RPMI7951 (cell line): ENCODE measurements around the gene TBC1D14. TPM values are rescaled to one million over a fixed set of nuclear protein-coding genes. Genes with fewer than 3 reads are reported as not detected.

Source experiments
- DNase-seq: peaks from one replicate; pipeline ENCODE4 v3.0.0-alpha.2; 2012; ENCODE audit warnings: low read depth
- total RNA-seq: library from RNA; depleted of rRNA; stranded (reverse); fragments of >200 nt; shearing (Covaris generic); gene quantifications from 2 replicates; pipeline ENCODE4 v1.2.3, GENCODE V29; 2014

The TBC1D14 gene
- total RNA-seq, 1 experiment from 2014 or later = 23.3 TPM

DNA sequence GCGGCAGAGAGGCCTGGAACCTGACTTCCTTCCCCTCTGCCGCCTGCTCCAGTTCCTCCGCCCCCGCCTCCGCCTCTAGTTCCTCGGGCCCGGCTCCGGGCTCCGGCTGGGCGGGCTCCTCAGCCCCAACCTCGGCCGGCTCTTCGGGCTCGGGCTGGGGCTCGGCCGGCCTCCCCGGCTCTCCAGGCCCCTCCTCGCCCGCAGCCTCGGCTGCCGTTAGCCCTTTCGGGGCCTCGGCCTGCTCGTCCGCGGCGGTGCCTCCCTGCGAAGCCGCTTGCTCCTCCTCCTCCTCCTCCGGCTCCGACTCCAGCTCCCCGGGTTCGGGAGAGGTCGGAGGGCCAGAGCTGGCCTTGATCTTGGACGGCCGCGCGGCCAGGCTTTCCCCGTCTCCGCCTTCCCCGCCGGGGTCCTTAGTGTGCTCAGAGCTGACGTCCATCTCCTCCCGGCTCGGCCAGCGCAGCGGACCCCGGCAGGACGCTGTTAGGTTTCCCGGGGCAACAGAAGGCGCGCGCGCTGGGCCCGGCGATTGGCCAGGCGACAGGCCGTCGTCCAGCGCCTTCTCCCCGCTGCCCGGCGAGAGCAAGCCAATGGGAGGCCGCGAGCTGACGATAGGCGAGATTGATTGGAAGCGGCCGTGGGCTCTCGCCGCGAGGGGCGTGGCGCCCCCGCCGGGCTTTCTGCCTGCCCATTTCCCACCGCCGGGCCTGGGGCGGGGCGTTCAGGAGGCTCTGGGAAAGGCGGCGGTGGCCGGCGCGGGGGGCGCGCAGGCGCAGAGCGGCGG, 133.1 kb downstream of the TBC1D14 start:
- peak; percentile 96 for DNase-seq

DNA sequence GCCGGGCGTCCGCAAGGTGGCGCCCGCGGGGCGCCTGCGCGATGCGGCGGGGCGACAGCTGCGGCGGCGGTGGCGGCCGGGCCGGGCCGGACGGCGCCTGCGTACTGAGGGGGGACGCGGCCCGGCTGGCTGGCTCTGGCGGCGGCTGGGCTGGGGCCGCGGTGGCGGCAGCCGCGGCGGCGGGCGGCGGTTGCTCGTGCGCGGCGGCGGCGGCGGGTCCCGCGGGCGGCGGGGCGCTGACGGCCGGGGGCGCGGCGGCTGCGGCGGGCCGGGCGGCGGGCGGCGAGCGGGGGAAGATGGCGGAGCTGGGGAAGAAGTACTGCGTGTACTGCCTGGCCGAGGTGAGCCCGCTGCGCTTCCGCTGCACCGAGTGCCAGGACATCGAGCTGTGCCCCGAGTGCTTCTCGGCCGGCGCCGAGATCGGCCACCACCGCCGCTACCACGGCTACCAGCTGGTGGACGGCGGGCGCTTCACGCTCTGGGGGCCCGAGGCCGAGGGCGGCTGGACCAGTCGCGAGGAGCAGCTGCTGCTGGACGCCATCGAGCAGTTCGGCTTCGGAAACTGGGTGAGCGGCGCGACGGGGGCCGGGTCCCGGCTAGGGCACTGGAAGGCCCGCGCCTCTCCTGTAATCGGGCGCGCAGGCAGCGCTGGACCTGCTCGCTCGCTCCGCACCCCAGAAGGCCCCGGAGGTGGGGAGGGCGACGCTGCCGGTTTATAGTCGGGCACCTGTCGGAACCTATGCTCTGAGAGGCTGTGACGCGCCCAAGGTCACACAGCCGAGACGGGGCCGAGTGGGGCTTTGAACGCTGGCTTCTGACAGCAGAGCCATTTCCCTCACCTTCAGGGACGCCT, 133.9 kb downstream of the TBC1D14 start, which contains the start of gene TADA2B:
TADA2B (plus strand) TSS at position 89 of the 853 bp plus-strand sequence; CDS start at position 297, 208 bp downstream.
- DNase-seq = peak; percentile 37

DNA sequence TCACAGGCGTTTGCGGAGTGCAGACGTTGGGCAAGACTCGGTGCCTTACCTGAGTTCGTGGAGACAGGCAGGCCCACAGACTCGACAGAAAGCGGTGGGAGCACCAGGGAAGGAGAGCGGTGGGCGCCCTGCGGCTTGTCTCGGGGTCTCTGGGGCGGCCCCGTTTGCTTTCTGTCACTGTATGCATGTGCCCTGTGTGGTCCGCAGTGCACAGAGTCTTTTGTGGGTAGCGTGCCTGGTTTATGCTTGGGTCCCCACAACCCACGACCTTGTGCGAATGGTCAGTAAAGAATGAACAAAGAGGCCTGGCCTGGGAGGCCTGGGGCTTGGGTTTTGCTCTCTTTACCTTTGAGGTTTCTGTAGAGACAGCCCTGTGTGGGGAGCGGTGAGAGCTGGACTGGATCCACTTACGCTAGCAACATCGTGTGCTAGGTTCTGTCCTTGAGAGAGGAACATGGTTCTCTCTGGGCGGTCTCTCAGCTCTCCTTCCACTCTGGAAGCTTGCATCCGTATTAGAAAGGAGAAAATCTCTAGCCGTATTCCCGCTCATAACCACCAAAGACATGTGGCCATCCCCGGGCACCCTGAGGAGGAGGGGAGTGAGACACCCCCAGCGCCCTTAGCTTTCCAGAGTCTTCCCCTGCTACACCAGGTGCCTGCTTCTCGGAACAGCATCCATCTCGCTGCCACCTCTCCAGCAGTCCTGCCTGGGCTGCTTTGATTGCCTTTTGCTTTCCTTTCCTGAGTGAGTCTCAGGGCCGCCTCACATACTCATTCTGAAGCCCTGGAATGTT, 134.7 kb downstream of the TBC1D14 start:
- DNase-seq = no peak

DNA sequence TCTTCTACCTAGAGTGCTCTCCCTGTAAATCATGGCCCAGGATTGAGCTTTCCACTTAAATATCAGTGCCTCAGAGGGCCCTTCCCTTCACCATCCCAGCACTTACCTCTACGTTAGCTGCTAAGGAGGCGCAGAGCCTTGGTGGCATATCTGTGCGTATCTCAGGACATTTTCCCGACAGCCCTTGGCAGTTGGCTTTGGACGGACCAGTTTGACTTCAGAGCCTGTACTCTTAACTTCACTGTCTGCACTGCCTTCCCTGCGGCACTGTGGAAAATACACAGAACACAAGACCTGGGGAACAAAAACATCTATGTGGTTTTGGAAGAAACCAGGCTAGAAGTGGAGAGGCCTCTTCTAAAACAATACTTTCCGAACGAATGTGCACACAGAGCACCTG, 135.9 kb downstream of the TBC1D14 start:
- DNase-seq = no peak

DNA sequence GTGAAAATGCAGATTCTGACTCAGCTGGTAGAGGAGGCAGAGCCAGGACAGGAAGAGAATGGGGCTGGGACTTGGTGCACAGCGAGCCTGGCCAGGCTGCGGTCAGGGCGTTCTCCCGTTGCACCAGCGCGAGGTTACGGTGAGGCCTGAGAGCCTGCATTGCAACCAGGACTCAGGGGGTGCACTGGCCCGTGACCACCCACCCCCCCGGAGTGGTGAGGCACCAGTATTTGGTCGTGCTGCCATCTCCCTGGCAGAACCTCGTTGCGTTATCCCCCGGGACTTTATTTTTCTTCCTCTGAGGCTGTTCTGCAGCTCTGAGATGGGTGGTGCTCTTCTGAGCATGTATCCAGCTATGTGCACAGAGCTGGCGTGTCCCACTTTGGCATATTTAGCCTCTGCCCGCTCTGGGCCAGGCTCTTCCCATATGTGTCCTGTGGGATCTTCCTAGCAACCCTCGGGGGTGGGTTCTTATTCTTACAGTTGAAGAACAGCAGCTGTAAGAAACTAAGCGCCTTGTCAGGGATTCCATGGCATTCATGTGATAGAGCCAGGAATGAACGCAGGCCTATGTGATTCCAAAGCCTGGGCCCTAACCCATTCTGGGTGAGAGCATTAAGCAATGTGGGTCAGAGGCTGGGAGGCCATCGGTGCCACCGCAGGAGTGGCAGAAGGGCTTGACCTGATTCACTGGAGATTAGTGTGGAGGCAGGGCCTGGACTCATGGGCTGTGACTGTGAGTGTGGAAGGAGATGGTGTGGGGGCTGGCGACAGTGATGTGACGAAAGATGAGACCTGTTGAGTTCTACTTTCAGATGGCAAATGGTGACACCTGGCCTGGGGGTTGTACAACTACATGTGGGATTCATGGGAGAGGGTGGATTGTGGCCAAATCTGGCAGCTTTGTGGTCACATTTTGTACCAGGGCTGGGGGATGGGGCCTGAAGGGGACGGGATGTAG, 136.6 kb downstream of the TBC1D14 start:
- DNase-seq = no peak

DNA sequence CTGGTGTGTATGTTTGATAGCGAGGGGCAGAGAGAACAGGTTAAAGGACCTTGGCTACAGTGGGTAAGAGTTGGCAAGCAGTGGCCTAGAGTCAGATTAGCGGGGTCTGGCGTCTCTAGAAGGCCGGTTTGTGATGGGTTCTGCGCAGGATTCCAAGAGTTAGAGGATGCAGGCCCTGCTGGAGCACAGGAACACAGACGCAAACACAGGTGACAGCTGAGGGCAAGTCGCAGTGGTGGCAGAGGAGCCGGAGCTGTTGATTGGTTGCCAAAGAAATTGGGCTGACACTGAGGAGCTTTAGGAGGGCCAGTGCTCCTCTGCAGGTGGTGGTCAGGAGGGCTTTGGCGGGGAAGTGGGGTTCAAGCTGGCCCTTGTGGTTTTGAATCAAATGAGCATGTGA, 137.3 kb downstream of the TBC1D14 start:
- no peak for DNase-seq

DNA sequence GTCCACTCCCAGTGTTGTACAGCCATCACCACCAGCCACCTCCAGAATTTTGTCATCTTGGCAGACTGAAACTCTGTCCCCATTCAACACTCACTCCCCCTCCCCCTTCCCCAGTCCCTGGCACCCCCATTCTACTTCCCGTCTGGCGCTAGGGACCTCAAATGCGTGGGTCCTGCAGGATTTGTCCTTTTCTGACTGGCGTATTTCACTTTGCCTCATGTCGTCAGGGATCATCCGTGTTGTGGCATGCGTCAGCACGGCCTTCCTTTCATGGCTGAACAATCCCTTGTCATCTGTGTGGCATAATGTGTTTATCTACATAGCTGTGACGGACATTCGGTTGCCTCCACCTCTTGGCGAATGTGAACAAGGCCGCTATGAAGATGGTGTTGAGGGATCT, 139.0 kb downstream of the TBC1D14 start:
- DNase-seq = no peak

DNA sequence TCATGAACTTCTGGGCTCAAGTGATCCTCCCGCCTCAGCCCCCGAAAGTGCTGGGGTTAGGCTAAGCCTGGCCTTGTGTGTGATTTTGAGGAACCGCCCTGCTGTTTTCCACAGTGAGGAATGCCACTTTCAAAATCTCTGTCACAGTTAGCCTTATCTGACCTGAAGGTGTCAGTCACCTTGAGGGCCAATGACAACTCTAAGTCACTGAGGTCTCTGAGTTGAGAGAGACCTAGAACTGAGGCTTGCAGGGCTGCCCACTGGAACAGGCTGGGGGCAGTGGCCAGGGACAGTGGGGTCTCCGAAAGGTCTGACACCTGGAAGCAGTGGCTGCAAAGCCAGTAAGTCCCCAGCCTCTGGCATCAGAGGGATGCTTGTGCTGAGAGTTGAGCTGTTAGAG, 139.7 kb downstream of the TBC1D14 start:
- no peak for DNase-seq

DNA sequence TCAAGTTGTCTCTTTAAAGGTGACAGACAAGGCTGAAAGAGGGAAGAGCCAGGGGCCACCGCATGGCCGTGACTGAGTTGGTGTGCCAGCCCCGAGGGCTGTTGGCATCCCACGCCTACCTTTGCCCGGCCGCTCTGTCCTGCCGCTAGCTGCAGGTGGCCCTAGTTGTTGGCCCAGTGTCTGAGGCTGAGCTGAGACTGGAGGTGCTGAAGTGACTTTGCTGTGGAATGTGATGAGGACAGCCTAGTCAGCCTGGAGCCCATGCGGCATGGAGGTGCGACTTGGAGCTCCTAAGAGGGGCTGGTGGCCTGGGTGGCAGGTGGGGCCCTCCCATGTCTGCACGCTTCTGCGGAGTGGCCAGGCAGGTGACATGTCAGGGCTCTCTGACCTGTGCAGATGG, 140.1 kb downstream of the TBC1D14 start:
- no peak for DNase-seq

DNA sequence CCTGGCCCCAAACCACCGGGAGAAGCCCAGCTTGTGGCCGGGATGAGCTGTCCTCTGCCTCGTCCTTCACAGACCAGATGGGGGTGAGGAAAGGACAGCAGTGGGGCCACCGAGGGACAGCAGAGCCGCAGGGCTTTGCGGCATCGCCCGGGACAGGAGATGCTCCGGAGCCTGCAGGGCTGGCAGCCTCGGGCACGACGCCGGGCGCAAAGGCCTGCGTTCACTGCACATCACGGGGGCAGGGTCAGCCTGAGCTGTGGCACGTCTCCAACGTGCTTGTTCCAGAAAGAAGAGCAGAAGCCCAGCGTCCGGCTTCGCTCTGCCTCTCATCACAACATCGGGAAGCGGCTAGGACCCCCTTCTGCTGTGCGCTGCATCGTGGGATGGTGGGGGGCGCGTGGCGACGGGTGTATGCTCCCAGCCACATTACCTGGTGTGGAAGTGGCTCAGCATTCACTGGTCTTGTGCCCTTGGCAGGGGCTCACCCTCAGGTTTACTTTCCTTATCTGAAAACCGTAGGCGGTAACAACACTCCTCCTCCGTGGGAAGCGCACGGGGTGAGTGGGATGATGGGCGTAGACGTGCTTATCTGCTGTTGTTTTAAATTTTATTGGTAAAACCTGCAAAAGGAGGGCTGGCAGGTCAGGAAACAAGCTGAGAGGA, 141.0 kb downstream of the TBC1D14 start:
- DNase-seq = no peak

DNA sequence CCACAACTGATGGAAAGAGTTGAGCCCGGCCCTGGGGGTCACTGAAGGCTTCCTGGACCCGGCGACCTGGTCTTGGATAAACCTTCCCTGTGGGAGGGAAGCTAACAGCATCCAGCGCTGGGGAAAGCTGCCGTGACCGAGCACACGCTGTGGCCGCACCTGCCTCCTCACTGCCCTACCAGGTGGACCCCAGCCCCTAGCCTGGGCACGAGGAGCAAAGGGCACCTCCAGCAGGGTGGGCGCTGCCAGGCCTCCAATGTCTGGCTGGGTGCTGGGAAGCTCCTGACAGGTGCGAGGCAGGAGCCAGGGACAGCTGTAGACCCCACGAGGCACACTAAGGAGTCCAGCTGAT, 141.5 kb downstream of the TBC1D14 start:
- DNase-seq = no peak

DNA sequence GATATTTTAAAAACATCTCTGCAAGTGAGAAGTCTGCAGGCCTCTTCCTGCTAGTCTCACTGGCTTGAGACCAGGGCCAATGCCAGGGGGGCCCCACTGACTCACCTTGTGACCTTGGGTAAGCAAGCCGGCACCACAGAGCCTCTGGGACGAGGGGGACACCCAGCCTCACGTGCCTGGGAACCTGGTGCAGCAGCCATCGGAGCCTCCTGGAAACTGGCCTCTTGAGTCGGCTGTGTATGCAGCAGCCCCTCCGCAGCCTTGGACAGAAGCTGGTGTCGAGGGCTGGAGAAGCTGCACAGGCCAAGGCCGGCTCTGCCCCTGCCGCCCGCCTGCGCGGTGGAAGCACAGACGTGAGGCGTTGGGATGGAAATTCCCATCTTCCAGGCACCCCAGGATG, 142.3 kb downstream of the TBC1D14 start:
- no peak for DNase-seq

DNA sequence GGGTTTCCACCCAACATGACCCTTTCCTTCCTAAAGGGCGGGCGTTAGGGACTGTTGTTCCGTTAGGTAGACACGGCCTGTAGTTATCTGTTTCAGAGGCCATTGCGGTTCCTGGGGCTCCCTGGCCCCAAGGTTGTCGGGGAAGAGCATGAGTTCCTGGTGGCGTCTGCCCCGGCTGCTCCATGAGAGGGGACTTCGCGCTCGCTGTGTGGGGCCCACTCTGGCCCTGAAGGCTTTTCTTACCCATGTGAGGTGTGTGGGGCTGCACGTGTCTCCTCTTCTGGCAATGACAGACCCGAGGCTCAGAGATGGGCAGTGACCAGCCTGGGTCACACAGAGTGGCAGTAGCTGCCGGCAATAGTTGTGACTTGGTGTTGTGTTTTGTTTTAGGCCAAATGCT, 142.7 kb downstream of the TBC1D14 start:
- DNase-seq = no peak

DNA sequence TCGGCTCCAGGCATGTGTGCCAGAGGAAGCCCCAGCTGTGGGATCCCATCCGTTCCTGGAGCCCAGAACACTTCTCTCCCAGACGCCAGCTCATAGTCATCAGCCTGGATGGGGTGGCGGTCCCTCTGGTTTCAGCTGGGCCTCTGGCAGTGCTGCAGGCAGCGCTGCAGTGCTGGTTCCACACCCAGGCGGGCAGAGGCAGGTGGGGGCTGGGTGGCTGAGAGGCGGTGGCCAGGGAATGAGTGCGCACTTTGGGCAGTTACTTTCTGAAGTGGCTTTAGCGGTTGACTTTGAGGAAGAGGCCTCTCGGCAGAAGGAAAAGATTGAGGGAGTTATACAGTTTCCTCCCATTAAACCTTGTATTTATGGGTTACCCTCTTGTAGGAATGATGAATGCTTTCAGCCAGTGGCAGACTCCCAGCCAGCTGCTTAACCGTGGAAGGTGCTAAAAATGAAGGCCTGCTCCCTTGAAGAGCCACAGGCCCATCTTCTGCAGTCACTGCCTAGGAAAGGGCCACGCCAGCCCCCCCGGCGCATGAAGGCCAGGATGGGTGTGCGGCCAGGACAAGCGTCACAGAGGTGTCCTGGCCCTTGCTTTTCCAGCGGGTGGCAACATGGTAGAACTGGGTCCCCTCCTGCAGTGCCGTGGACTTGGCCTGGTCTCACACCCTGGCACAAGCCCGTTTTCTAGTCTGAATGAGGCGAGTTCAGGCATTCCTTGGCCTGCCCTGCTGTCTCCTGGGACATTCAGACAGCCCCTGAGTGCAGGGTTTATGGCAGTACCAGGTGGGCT, 143.5 kb downstream of the TBC1D14 start:
- DNase-seq = no peak

DNA sequence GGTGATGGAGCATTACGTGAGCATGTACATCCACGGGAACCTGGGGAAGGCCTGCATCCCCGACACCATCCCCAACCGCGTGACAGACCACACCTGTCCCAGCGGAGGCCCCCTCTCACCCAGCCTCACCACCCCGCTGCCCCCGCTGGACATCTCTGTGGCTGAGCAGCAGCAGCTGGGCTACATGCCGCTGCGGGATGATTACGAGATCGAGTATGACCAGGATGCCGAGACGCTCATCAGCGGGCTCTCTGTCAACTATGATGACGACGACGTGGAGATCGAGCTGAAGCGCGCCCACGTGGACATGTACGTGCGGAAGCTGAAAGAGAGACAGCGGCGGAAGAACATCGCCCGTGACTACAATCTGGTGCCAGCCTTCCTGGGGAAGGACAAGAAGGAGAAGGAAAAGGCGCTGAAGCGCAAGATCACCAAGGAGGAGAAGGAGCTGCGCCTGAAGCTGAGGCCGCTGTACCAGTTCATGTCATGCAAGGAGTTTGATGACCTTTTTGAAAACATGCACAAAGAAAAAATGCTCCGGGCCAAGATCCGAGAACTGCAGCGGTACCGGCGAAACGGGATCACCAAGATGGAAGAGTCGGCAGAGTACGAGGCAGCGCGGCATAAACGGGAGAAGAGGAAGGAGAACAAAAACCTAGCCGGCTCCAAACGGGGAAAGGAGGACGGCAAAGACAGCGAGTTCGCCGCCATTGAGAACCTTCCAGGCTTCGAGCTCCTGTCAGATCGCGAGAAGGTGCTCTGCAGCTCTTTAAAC, 144.7 kb downstream of the TBC1D14 start:
- no peak for DNase-seq

DNA sequence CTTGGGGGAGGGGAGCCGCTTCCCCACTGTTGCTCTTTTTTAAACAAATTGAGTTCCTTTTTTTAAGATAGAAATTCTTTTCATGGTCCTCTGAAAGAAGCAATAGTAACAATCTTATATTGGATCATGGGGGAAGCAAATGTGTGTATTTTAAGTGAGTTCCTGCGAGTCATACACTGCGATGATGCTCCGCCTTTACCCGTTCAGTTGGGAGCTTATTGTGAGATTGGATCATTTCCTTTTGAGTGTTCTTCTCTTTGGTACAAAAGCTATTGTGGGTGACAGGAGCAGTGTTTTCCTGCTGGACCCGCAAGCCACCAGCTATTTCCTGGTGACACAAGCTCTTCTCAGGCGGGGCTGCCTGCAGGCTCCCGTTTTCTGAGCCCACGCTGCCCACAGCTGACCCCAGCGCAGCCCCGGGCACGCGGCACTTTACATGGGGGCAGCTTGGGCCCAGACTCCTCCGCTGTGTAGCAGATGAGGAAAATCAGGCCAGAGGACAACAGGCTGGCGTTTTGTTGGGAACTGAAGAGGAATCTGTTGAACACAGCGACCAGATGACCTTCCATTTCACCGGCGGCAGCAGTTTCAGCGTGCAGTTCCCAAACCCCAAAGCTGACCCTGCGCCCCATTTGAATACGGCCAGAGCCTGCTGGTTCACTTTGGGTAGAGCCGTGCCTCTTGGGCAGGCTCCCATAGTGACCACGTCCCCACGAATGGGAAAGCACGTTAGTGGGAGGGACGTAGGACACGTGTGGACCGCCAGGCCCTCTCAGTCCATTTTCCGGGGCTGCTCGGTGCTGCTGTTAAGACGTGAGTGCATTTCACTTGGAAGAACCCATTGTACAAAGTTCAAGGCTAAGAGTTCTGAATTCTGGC, 145.7 kb downstream of the TBC1D14 start:
- no peak for DNase-seq

DNA sequence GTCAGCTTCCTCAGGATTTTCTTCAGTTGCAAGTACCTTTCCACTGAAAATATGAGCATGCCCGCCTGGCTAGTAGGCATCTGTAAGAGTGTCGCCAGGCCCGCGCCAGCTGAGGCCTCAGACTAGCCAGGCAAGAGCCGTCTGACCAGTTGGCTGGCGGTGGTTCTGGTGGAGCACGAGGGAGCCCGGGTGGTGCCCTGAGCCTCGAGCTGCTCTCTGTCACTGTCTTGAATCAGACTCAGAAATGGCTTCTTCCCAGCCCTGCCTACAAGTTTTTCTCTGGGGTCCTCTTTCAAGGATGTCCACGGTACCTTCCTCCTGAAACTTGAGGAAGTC, 146.3 kb downstream of the TBC1D14 start:
- DNase-seq = no peak

DNA sequence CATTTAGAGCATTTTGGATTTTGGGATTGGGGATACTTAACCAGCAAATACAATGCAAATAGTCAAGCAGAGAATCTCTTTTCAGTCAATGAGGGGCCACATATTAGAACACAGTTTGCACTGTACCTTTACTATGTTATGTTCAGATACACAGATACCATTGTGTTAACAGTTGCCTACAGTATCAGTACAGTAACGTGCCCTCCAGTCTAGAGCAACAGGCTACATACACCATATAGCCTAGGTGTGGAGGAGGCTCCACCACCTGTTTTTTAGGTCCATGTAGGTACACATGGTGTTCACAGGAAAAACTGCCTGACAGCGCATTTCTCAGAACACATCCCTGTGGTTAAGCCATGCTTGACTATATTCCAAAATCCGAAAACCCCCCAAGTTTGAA, 149.2 kb downstream of the TBC1D14 start:
- DNase-seq = no peak
